HG03521 (cell line): ENCODE data around the gene ZNG1B.
"Not testable (repeated sequence)": the region's sequence is repeated elsewhere in the genome, so short reads cannot be mapped to it uniquely, and the experiment has no call there.

Experiments
- ATAC-seq: cut with Tn5 transposase; IDR thresholded peaks from one replicate; pipeline ENCODE4 v1.9.1; 2021; ENCODE audit warnings: mild to moderate bottlenecking, moderate library complexity; ENCODE audit not compliant: unreplicated experiment

Gene ZNG1B

GRCh38 chr2:113542529-113542928, 105.0 kb downstream of the ZNG1B start:
- ATAC-seq = not testable (repeated sequence)
